ENCODE results near the gene TTF1.

The TTF1 gene

DNA sequence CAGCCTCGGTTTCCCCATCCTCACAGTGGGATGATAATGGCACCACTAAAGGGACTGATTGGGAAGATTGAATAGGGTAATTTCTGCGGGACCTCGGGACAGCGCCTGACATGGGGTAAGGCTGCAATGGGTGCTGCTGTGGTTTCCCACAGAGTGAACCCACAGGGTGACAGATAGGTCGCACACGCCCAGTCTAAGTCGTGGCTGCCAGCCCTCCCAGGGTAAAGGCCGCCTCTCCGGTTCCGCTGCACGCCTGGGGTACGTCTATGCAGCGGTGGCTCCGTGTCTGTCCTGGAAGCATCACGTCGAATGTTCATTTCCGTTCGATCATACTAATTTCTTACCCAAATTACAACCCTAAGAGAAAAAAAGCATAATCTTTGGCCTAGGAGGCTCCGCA is 4.0 kb upstream of the TTF1 start:
- no peaks in the 10 kb centered on the region for H3K9me3 ChIP-seq (ENCODE audit: low read length)
- H3K9ac ChIP-seq (ENCODE audit: low read length), result no peak overlapping the region
- no peak overlapping the region for H3K27ac ChIP-seq (ENCODE audit: low read depth, low read length)
- H3K36me3 ChIP-seq (ENCODE audit: insufficient read depth, low read length), result no peaks in the 10 kb centered on the region
- H3K27me3 ChIP-seq (ENCODE audit: control insufficient read depth in 1 of 2, insufficient read depth in 2 of 2, low read length in 2 of 2), result peaks cover 50 to 55% of the 10 kb centered on the region in 2 donors
- peaks cover 14% of the 10 kb centered on the region for H3K4me1 ChIP-seq (ENCODE audit: insufficient read depth, low read length)
- H3K4me3 ChIP-seq (ENCODE audit: low read depth in 1 of 2, low read length in 2 of 2), result peak overlapping the region; percentile 40 to 46

DNA sequence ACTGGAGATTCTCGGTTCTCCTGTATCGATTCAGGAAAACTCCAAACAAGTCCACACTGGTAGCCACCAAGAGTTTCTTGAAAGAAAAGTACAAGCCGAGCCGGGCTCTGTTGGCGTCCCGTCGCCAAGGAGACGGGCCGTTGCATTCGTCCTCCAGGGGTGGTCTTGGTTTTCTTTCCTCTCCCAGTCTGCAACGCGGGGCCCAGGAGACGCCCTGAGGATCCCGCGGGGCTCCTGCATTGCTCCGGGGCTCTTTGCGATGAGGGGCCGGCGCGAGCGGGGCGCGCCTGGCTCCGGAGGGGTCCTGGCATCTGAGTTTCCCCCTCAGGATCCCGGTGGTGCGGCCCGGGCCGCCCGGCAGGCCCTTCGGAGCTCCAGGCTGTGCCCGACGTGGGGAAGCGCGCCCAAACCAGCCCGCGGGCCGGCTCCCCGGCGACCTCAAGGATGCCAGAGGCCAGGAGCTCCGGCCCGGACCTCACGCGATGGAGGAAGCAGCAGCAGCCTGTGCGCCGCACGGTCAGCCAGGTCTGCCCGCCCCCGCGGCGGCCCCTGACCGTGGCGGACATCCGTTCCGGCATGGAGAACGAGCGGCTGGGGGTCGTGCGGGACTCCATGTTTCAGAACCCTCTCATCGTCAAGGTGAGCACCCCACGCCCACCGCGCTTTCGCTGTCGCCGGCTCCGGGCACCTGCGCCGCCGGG is 3.3 kb upstream of the TTF1 start, which contains the start of gene CFAP77:
Gene CFAP77, plus strand, starts transcription at position 384 of the 701 bp plus-strand sequence. Its CDS starts 61 bp downstream, at position 445.
- Histone ChIP-seq H3K27me3 (ENCODE audit: control insufficient read depth in 1 of 2, insufficient read depth in 2 of 2, low read length in 2 of 2) (peaks cover 50% of the 10 kb centered on the region in 2 donors), H3K9me3 (ENCODE audit: low read length) (no peaks in the 10 kb centered on the region), H3K27ac (ENCODE audit: low read depth, low read length) (no peak within 1 kb of the TSS), H3K36me3 (ENCODE audit: insufficient read depth, low read length) (no peaks in the 10 kb centered on the region), H3K4me1 (ENCODE audit: insufficient read depth, low read length) (peaks cover 16% of the 10 kb centered on the region), H3K4me3 (ENCODE audit: low read depth in 1 of 2, low read length in 2 of 2) (peak within 1 kb of the TSS; percentile 40 to 46), H3K9ac (ENCODE audit: low read length) (no peak within 1 kb of the TSS)

DNA sequence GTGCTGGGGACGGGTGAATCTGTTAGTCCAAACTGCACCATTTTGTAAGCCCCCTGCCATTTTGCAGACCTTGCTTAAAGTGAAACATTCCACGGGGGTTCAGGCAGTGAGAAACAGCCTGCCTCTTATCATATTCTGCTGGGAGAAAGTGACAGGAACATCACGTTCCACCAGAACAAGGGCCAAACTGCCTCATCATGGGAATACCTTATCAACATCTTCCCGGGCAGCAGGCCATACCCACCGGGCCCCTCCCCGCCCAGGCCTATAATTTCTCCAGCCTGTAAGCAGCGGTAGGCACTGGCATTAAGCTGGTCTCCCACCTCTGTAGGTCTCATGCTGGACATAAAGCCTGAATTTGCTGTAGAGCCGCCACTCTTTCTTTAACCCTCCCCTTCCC is 1.9 kb upstream of the TTF1 start:
- no peaks in the 10 kb centered on the region for H3K36me3 ChIP-seq (ENCODE audit: insufficient read depth, low read length)
- H3K4me3 ChIP-seq (ENCODE audit: low read depth in 1 of 2, low read length in 2 of 2), result no peak overlapping the region
- peaks cover 16% of the 10 kb centered on the region for H3K4me1 ChIP-seq (ENCODE audit: insufficient read depth, low read length)
- H3K9ac ChIP-seq (ENCODE audit: low read length), result no peak overlapping the region
- H3K27me3 ChIP-seq (ENCODE audit: control insufficient read depth in 1 of 2, insufficient read depth in 2 of 2, low read length in 2 of 2), result peaks cover 39 to 40% of the 10 kb centered on the region in 2 donors
- no peaks in the 10 kb centered on the region for H3K9me3 ChIP-seq (ENCODE audit: low read length)
- no peak overlapping the region for H3K27ac ChIP-seq (ENCODE audit: low read depth, low read length)

DNA sequence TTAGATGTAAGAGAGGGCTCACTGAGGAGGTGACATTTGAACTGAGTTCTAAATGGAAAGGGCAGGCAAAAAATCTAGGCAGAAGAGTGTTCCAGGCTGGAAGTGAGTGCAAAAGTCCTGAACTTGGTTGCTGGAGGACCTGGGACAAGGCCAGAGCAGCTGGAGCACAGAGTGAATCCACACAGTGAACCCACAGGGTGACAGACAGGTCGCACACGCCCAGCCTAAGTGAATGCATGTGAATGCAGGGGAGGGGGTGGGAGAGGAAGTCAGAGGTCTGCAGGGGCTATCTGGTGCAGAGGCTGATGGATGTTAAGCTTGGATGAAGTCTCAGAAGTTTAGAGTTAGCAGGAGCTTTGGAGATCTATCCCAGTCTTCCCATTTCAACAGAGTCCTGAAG is 556 bp upstream of the TTF1 start:
- no peak overlapping the region for H3K9ac ChIP-seq (ENCODE audit: low read length)
- peak overlapping the region; percentile 35 to 48 for H3K4me3 ChIP-seq (ENCODE audit: low read depth in 1 of 2, low read length in 2 of 2)
- H3K36me3 ChIP-seq (ENCODE audit: insufficient read depth, low read length), result peaks cover 9% of the 10 kb centered on the region
- H3K27ac ChIP-seq (ENCODE audit: low read depth, low read length), result no peak overlapping the region
- peaks cover 27 to 29% of the 10 kb centered on the region in 2 donors for H3K27me3 ChIP-seq (ENCODE audit: control insufficient read depth in 1 of 2, insufficient read depth in 2 of 2, low read length in 2 of 2)
- H3K9me3 ChIP-seq (ENCODE audit: low read length), result no peaks in the 10 kb centered on the region
- peaks cover 16% of the 10 kb centered on the region for H3K4me1 ChIP-seq (ENCODE audit: insufficient read depth, low read length)

DNA sequence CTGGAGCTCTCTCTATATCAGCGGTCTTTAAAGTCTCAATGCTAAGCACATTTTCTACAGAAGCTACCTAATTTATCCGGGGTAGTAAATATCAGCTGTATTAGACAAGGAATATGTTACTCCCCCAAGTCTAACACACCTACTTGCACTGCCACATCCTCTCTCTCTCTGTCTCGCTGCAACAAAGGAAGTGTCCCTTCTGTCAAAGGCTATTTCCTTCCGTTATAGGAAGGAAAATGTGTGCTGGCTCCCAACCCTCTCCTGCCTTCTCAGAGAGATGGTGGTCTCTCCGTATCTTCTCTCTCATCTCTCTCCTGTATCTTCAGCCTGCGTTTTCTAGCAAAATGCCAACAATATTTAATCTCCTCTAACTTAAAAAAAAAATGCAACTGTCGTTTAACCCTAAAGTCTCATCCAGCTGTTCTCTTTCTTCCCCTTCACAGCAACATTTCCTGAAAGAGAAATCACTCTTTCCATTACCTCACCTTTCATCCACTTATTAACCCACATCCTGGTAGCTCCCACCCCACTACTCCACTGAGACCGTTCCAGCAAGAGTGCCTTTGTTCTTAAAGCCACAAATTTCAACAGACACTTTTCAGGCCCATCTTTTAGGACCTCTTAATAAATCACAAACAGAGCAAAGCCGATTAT is 2.3 kb downstream of the TTF1 start:
- Histone ChIP-seq H3K27ac (ENCODE audit: low read depth, low read length) (no peak overlapping the region), H3K27me3 (ENCODE audit: control insufficient read depth in 1 of 2, insufficient read depth in 2 of 2, low read length in 2 of 2) (peaks cover under 1 to 4% of the 10 kb centered on the region in 2 donors), H3K36me3 (ENCODE audit: insufficient read depth, low read length) (peaks cover 14% of the 10 kb centered on the region), H3K9me3 (ENCODE audit: low read length) (no peaks in the 10 kb centered on the region), H3K4me3 (ENCODE audit: low read depth in 1 of 2, low read length in 2 of 2) (no peak overlapping the region), H3K4me1 (ENCODE audit: insufficient read depth, low read length) (peaks cover 10% of the 10 kb centered on the region), H3K9ac (ENCODE audit: low read length) (no peak overlapping the region)

DNA sequence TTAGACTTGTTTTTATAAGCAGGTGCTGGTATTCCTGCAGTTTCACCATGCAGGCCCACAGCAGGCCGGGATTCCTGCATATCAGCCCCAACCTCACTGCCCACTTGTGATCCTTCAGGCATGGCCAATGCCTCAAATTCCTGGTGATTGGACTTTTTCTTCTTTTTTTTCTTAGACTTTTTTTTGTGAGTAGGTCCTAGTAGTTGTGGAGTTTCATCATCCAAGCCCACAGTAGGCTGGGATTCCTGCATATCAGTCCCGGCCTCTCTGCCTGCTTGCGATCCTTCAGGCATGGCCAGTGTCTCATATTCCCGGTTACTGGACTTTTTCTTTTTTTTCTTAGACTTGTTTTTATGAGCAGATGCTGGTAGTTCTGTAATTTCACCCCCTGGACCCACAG is 4.8 kb downstream of the TTF1 start:
- Histone ChIP-seq H3K4me1 (ENCODE audit: insufficient read depth, low read length) (peaks cover 7% of the 10 kb centered on the region), H3K27me3 (ENCODE audit: control insufficient read depth in 1 of 2, insufficient read depth in 2 of 2, low read length in 2 of 2) (no peaks in the 10 kb centered on the region), H3K36me3 (ENCODE audit: insufficient read depth, low read length) (peaks cover 32% of the 10 kb centered on the region), H3K27ac (ENCODE audit: low read depth, low read length) (no peak overlapping the region), H3K9me3 (ENCODE audit: low read length) (no peaks in the 10 kb centered on the region), H3K9ac (ENCODE audit: low read length) (no peak overlapping the region), H3K4me3 (ENCODE audit: low read depth in 1 of 2, low read length in 2 of 2) (no peak overlapping the region)

DNA sequence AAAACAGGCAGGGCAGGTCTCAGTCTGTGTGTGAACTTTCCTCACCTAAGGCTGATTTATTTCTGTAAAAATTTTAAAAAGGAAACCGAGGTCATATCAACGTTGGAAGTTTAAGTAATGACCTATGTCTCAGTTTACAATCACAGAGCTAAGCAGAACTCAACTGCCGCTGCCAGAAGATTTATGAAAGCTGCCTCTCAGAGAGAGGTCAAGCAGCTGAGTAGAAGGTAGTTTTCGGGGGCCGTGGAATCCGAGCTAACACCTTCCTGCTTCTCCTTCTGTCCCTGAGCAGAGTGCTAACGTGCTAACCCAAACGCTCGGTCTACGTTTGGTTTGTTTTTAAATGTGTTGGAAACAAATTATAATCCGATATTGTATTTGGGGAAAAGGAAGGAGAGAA is 11.1 kb downstream of the TTF1 start:
- Histone ChIP-seq H3K4me3 (ENCODE audit: low read depth in 1 of 2, low read length in 2 of 2) (no peak overlapping the region), H3K4me1 (ENCODE audit: insufficient read depth, low read length) (no peaks in the 10 kb centered on the region), H3K36me3 (ENCODE audit: insufficient read depth, low read length) (peaks cover 57% of the 10 kb centered on the region)

GRCh38 chr9:132391449-132391848 is 15.2 kb downstream of the TTF1 start:
- no peak overlapping the region for H3K4me3 ChIP-seq (ENCODE audit: low read depth in 1 of 2, low read length in 2 of 2)
- H3K9ac ChIP-seq (ENCODE audit: low read length), result no peak overlapping the region
- no peak overlapping the region for H3K27ac ChIP-seq (ENCODE audit: low read depth, low read length)
- peaks cover 71% of the 10 kb centered on the region for H3K36me3 ChIP-seq (ENCODE audit: insufficient read depth, low read length)
- no peaks in the 10 kb centered on the region for H3K27me3 ChIP-seq (ENCODE audit: control insufficient read depth in 1 of 2, insufficient read depth in 2 of 2, low read length in 2 of 2)
- H3K4me1 ChIP-seq (ENCODE audit: insufficient read depth, low read length), result no peaks in the 10 kb centered on the region
- no peaks in the 10 kb centered on the region for H3K9me3 ChIP-seq (ENCODE audit: low read length)

More for the DNA sequence above, 11.1 kb downstream of the TTF1 start:
- H3K9ac ChIP-seq (ENCODE audit: low read length), result no peak overlapping the region
- H3K9me3 ChIP-seq (ENCODE audit: low read length), result no peaks in the 10 kb centered on the region
- H3K27ac ChIP-seq (ENCODE audit: low read depth, low read length), result no peak overlapping the region
- H3K27me3 ChIP-seq (ENCODE audit: control insufficient read depth in 1 of 2, insufficient read depth in 2 of 2, low read length in 2 of 2), result no peaks in the 10 kb centered on the region

- H3K9ac ChIP-seq (ENCODE audit: low read length), result no peak overlapping the region
- no peaks in the 10 kb centered on the region for H3K27me3 ChIP-seq (ENCODE audit: control insufficient read depth in 1 of 2, insufficient read depth in 2 of 2, low read length in 2 of 2)
- no peaks in the 10 kb centered on the region for H3K9me3 ChIP-seq (ENCODE audit: low read length)
- H3K27ac ChIP-seq (ENCODE audit: low read depth, low read length), result no peak overlapping the region
- H3K4me3 ChIP-seq (ENCODE audit: low read depth in 1 of 2, low read length in 2 of 2), result no peak overlapping the region
- H3K36me3 ChIP-seq (ENCODE audit: insufficient read depth, low read length), result peaks cover 70% of the 10 kb centered on the region
- H3K4me1 ChIP-seq (ENCODE audit: insufficient read depth, low read length), result no peaks in the 10 kb centered on the region
These were observed 15.7 kb downstream of the TTF1 start for GRCh38 chr9:132390966-132391365.

GRCh38 chr9:132387133-132387532 is 19.5 kb downstream of the TTF1 start:
- no peaks in the 10 kb centered on the region for H3K9me3 ChIP-seq (ENCODE audit: low read length)
- no peak overlapping the region for H3K4me3 ChIP-seq (ENCODE audit: low read depth in 1 of 2, low read length in 2 of 2)
- no peak overlapping the region for H3K27ac ChIP-seq (ENCODE audit: low read depth, low read length)
- no peak overlapping the region for H3K9ac ChIP-seq (ENCODE audit: low read length)
- no peaks in the 10 kb centered on the region for H3K27me3 ChIP-seq (ENCODE audit: control insufficient read depth in 1 of 2, insufficient read depth in 2 of 2, low read length in 2 of 2)
- peaks cover 74% of the 10 kb centered on the region for H3K36me3 ChIP-seq (ENCODE audit: insufficient read depth, low read length)
- H3K4me1 ChIP-seq (ENCODE audit: insufficient read depth, low read length), result no peaks in the 10 kb centered on the region

DNA sequence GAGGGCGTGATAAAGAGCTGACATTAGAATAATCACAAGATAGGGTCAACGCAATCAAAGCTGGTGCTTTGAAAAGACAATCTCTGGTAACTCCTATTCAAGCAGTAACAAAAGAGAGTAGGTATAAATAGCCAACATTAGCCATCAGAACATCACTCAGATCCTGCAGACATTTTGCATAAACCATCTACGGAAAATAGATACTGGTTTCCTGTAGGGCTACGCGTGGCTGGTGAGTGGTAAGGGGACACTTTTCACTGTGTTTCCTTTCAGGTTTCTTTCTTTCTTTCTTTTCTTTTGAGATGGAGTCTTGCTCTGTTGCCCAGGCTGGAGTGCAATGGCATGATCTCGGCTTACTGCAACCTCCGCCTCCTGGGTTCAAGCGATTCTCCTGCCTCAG is 22.3 kb downstream of the TTF1 start:
- H3K9ac ChIP-seq (ENCODE audit: low read length), result no peak overlapping the region
- no peak overlapping the region for H3K27ac ChIP-seq (ENCODE audit: low read depth, low read length)
- H3K9me3 ChIP-seq (ENCODE audit: low read length), result no peaks in the 10 kb centered on the region
- H3K4me3 ChIP-seq (ENCODE audit: low read depth in 1 of 2, low read length in 2 of 2), result no peak overlapping the region
- no peaks in the 10 kb centered on the region for H3K4me1 ChIP-seq (ENCODE audit: insufficient read depth, low read length)
- H3K27me3 ChIP-seq (ENCODE audit: control insufficient read depth in 1 of 2, insufficient read depth in 2 of 2, low read length in 2 of 2), result no peaks in the 10 kb centered on the region
- peaks cover 60% of the 10 kb centered on the region for H3K36me3 ChIP-seq (ENCODE audit: insufficient read depth, low read length)

Measured in muscle layer of colon (tissue), 2 donors.